Right lobe of liver (tissue), 4 donors: ENCODE data around the gene CCDC33.

Experiments used
- POLR2A ChIP-seq: fragments of 450-650 bp; IDR thresholded peaks from one replicate; pipeline ENCODE4 v1.6.1; 2017; ENCODE audit warnings: antibody characterized with exemption, mild to moderate bottlenecking
- TF ChIP-seq, protein P1 (sequence below), 4 donors: fragments of 200-600 bp in 3 of 4; fragments of 450-650 bp in 1 of 4; IDR thresholded peaks; one replicate each; pipeline versions ENCODE4 v1.5.1 to v1.8.0; 2016 to 2022; ENCODE audit warnings: antibody characterized with exemption in 4 of 4, mild to moderate bottlenecking in 2 of 4
- donor health status: DM: no; HTN: no; CAD: no.
- donor health status: DM: no; HTN: no; CAD: no.
- donor health status: DM: no; HTN: yes; CAD: no.

DNA sequence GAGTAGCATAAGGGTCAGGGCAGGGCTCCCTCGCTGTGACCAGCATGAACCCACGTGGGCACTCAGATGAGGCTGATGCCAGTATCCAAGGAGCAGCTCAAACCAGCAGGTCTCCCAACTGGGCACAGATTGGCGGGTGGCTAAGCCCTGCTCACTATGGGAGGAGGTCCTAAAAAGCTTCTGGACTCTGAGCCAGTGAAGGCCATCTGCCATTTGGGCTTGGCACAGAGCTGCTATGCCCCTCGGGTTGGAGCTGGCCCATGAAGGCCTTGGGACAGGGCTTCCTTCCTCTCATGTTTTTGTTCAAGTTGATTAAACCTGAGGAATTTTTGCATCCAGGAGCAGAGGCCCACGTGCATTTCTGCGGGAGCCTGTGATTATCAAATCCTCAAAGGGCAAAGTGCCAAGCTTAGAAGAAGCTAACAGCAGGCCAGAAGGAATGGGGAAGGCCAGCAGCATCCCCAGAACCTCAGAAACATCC is 29.3 kb upstream of the CCDC33 start:
- TF ChIP-seq, protein P1, sequence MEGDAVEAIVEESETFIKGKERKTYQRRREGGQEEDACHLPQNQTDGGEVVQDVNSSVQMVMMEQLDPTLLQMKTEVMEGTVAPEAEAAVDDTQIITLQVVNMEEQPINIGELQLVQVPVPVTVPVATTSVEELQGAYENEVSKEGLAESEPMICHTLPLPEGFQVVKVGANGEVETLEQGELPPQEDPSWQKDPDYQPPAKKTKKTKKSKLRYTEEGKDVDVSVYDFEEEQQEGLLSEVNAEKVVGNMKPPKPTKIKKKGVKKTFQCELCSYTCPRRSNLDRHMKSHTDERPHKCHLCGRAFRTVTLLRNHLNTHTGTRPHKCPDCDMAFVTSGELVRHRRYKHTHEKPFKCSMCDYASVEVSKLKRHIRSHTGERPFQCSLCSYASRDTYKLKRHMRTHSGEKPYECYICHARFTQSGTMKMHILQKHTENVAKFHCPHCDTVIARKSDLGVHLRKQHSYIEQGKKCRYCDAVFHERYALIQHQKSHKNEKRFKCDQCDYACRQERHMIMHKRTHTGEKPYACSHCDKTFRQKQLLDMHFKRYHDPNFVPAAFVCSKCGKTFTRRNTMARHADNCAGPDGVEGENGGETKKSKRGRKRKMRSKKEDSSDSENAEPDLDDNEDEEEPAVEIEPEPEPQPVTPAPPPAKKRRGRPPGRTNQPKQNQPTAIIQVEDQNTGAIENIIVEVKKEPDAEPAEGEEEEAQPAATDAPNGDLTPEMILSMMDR (IDR thresholded peaks at IDR 0.05), result no peak
- no peak for TF ChIP-seq POLR2A
